HepG2 (cell line): ENCODE data around the gene RHOC. TPM values are rescaled to one million over a fixed set of nuclear protein-coding genes. Genes with fewer than 3 reads are reported as not detected.

Experiments
- ATAC-seq: fragments of 200-7000 bp; cut with Tn5 transposase; 3 replicates; pipeline ENCODE4 v1.9.1; 2020; ENCODE audit warnings: mild to moderate bottlenecking, moderate library complexity
- BruUV-seq: library from RNA; stranded (reverse); fragments of 400-500 nt; replicated peaks from 2 replicates; lab custom pipeline; 2021; lab: Mats Ljungman, UMichigan
- CTCF ChIA-PET: fragments of 300-600 bp; formaldehyde crosslinking; extraction: SDS; loops from one replicate; lab custom pipeline; 2021; ENCODE audit warnings: low total read pairs, inconsistent platforms, low intra/inter-chr PET ratio; lab: Yijun Ruan, JAX
- POLR2A ChIA-PET: fragments of 350-600 bp; sonication (Branson Sonifier 250); formaldehyde crosslinking; loops from one replicate; lab custom pipeline; 2020; ENCODE audit warnings: antibody characterized with exemption, inconsistent platforms; lab: Yijun Ruan, JAX
- DNase-seq: peaks from one replicate; pipeline ENCODE4 v3.0.0-alpha.2; 2015; ENCODE audit warnings: low spot score
- FAIRE-seq: peaks from 3 replicates; lab custom pipeline; 2011; peaks lifted over from hg19 to GRCh38; lab: Jason Lieb, UNC
- H2AFZ ChIP-seq: one replicate; pipeline ENCODE4 v1.6.1; 2011; ENCODE audit warnings: low read length, inconsistent platforms
- H3K27ac ChIP-seq: fragments of 300-600 bp; 3 replicates; pipeline ENCODE4 v1.8.0; 2011; ENCODE audit warnings: mixed run types, mild to moderate bottlenecking, mixed read lengths, low read length, inconsistent platforms; ENCODE audit not compliant: insufficient read depth; ENCODE audit errors: extremely low read length
- H3K27me3 ChIP-seq, 2 experiments: fragments of 200-600 bp in 1 of 2; 2 replicates in 1 of 2; 3 replicates in 1 of 2; pipeline versions ENCODE4 v1.6.0 to v1.8.0; 2011; ENCODE audit warnings: low read length in 2 of 2, mild to moderate bottlenecking in 2 of 2, moderate library complexity in 2 of 2, inconsistent platforms in 1 of 2; ENCODE audit not compliant: insufficient read depth in 2 of 2, control insufficient read depth in 1 of 2
- H3K36me3 ChIP-seq, 2 experiments: fragments of 200-600 bp in 1 of 2; replicated peaks in 1 of 2; 2 replicates in 1 of 2; 3 replicates in 1 of 2; pipeline versions ENCODE4 v1.5.1 to v1.8.0; 2011; ENCODE audit warnings: low read length in 2 of 2, inconsistent platforms in 1 of 2; ENCODE audit not compliant: insufficient read depth in 2 of 2, control insufficient read depth in 1 of 2
- H3K4me1 ChIP-seq: 2 replicates; pipeline ENCODE4 v1.5.1; 2012; ENCODE audit warnings: low read length, inconsistent platforms; ENCODE audit not compliant: insufficient read depth
- H3K4me2 ChIP-seq: 2 replicates; pipeline ENCODE4 v1.6.0; 2011; ENCODE audit warnings: low read depth, low read length, inconsistent platforms
- H3K4me3 ChIP-seq, 3 experiments: fragments of 200-600 bp in 1 of 3; sonication (generic), shearing (Covaris generic) in 1 of 3; replicated peaks in 1 of 3; 2 replicates each; pipeline ENCODE4 v1.5.1; 2011 to 2016; ENCODE audit warnings: low read length in 3 of 3, inconsistent platforms in 2 of 3, low read depth in 2 of 3, mild to moderate bottlenecking in 2 of 3, control low read depth in 1 of 3, mixed read lengths in 1 of 3; ENCODE audit not compliant: insufficient read depth in 1 of 3
- H3K79me2 ChIP-seq: one replicate; pipeline ENCODE4 v1.6.1; 2011; ENCODE audit warnings: low read length, inconsistent platforms; ENCODE audit not compliant: insufficient read depth
- H3K9ac ChIP-seq: 2 replicates; pipeline ENCODE4 v1.6.0; 2011; ENCODE audit warnings: mild to moderate bottlenecking, low read depth, low read length, inconsistent platforms; ENCODE audit not compliant: insufficient read depth
- H3K9me3 ChIP-seq: 2 replicates; pipeline ENCODE4 v1.5.1; 2012; ENCODE audit warnings: mild to moderate bottlenecking, low read length
- H4K20me1 ChIP-seq: 2 replicates; pipeline ENCODE4 v1.6.0; 2011; ENCODE audit warnings: inconsistent platforms, mild to moderate bottlenecking, low read length, moderate library complexity; ENCODE audit not compliant: insufficient read depth
- EEA1 ChIP-seq: sonication (generic); formaldehyde crosslinking; IDR thresholded peaks from 2 replicates; pipeline ENCODE4 v1.5.1; 2020; ENCODE audit warnings: mild to moderate bottlenecking, missing genetic modification reagents, borderline replicate concordance
- GABPB1 ChIP-seq: IDR thresholded peaks from 2 replicates; pipeline ENCODE4 v1.6.1; 2016; ENCODE audit warnings: mild to moderate bottlenecking, missing genetic modification reagents, moderate library complexity, missing compliant biosample characterization
- HMGA1 ChIP-seq: sonication (generic); formaldehyde crosslinking; conservative IDR thresholded peaks from 2 replicates; pipeline ENCODE4 v1.4.0; 2020; ENCODE audit warnings: missing genetic modification reagents
- LCORL ChIP-seq, 2 experiments: fragments of 450-650 bp in 1 of 2; sonication (generic) in 1 of 2; formaldehyde crosslinking in 1 of 2; IDR thresholded peaks; 2 replicates each; pipeline versions ENCODE4 v1.5.0 to v1.6.1; 2017 to 2020; ENCODE audit warnings: antibody characterized with exemption in 1 of 2, missing genetic modification reagents in 1 of 2
- MTA1 ChIP-seq: sonication (generic); formaldehyde crosslinking; IDR thresholded peaks from 2 replicates; pipeline ENCODE4 v1.4.0; 2020; ENCODE audit warnings: missing genetic modification reagents, mild to moderate bottlenecking, borderline replicate concordance
- NFIC ChIP-seq: IDR thresholded peaks from 2 replicates; pipeline ENCODE4 v1.6.1; 2012; ENCODE audit warnings: mild to moderate bottlenecking, low read length, inconsistent platforms
- PRPF4 ChIP-seq: fragments of 200-400 bp; formaldehyde crosslinking; IDR thresholded peaks from 2 replicates; pipeline ENCODE4 v1.6.1; 2016; ENCODE audit warnings: low read length, low read depth; ENCODE audit not compliant: poor library complexity, severe bottlenecking
- RARG ChIP-seq: sonication (generic); formaldehyde crosslinking; IDR thresholded peaks from 2 replicates; pipeline ENCODE4 v1.4.0; 2020; ENCODE audit warnings: low read depth, mild to moderate bottlenecking, missing genetic modification reagents
- RFXAP ChIP-seq: sonication (generic); formaldehyde crosslinking; IDR thresholded peaks from 2 replicates; pipeline ENCODE4 v1.4.0; 2020; ENCODE audit warnings: missing genetic modification reagents, borderline replicate concordance
- TBP ChIP-seq: sonication (generic); formaldehyde crosslinking; IDR thresholded peaks from 2 replicates; pipeline ENCODE4 v1.5.0; 2020; ENCODE audit warnings: missing genetic modification reagents
- WIZ ChIP-seq: sonication (generic); formaldehyde crosslinking; IDR thresholded peaks from 2 replicates; pipeline ENCODE4 v1.5.1; 2020; ENCODE audit warnings: mild to moderate bottlenecking, missing genetic modification reagents
- ZNF124 ChIP-seq: sonication (generic); formaldehyde crosslinking; IDR thresholded peaks from 2 replicates; pipeline ENCODE4 v1.4.0; 2020; ENCODE audit warnings: missing genetic modification reagents
- ZNF34 ChIP-seq: sonication (generic); formaldehyde crosslinking; IDR thresholded peaks from 2 replicates; pipeline ENCODE4 v1.4.0; 2020; ENCODE audit warnings: mild to moderate bottlenecking, missing genetic modification reagents, borderline replicate concordance
- ZNF451 ChIP-seq: sonication (generic); formaldehyde crosslinking; IDR thresholded peaks from 2 replicates; pipeline ENCODE4 v1.5.0; 2020; ENCODE audit warnings: mild to moderate bottlenecking, missing genetic modification reagents
- ZNF562 ChIP-seq: sonication (generic); formaldehyde crosslinking; IDR thresholded peaks from 2 replicates; pipeline ENCODE4 v1.8.0; 2022; ENCODE audit warnings: missing genetic modification reagents, borderline replicate concordance
- ZNF598 ChIP-seq: sonication (generic); formaldehyde crosslinking; IDR thresholded peaks from 2 replicates; pipeline ENCODE4 v1.5.1; 2020; ENCODE audit warnings: mild to moderate bottlenecking, missing genetic modification reagents, borderline replicate concordance
- ZNF644 ChIP-seq: IDR thresholded peaks from 2 replicates; pipeline ENCODE4 v1.6.1; 2016; ENCODE audit warnings: low read depth
- ZNF841 ChIP-seq: sonication (generic); formaldehyde crosslinking; IDR thresholded peaks from 2 replicates; pipeline ENCODE4 v1.8.1; 2023; ENCODE audit warnings: missing genetic modification reagents, borderline replicate concordance
- WGBS: methylation state at CpG from one replicate; pipeline ENCODE4 v1.1.6; 2017; ENCODE audit warnings: low lambda C conversion rate; 5-methylcytosine and 5-hydroxymethylcytosine counted together
- in situ Hi-C: cut with HindIII; loops from 2 replicates; pipeline ENCODE4 v1.10.0; 2017; ENCODE audit warnings: low pct_unique_long_range_greater_than_20kb; ENCODE audit not compliant: extremely low pct_ligation_motif_present
- intact Hi-C: fragments of 100-400 bp; cut with micrococcal nuclease; formaldehyde crosslinking; loops from one replicate; pipeline ENCODE4 v1.10.0; 2022; ENCODE audit not compliant: unreplicated experiment
- polyA plus RNA-seq, 8 experiments: library from polyadenylated mRNA; depleted of rRNA in 3 of 8; stranded (reverse) in 7 of 8; unstranded in 1 of 8; fragments of >200 nt; fragmentation: Illumina TruSeq in 4 of 8; extraction: Trizol in 4 of 8; gene quantifications; 2 replicates each; pipeline versions ENCODE4 v1.2.1 to v1.2.3, GENCODE V29; 2011 to 2016; ENCODE audit warnings: low read depth in 4 of 8, missing spikeins in 1 of 8, mixed read lengths in 1 of 8; ENCODE audit not compliant: insufficient read depth in 1 of 8
- total RNA-seq, 5 experiments: library from RNA; depleted of rRNA; stranded (reverse); fragments of >200 nt; fragmentation: Illumina TruSeq; extraction: Trizol; gene quantifications; 2 replicates each; pipeline ENCODE4 v1.2.3, GENCODE V29; 2016; ENCODE audit warnings: low read depth in 1 of 5
- TF ChIP-seq, protein P1 (sequence below): sonication (generic); formaldehyde crosslinking; IDR thresholded peaks from 2 replicates; pipeline ENCODE4 v1.9.0; 2021; ENCODE audit warnings: missing genetic modification reagents, borderline replicate concordance
- TF ChIP-seq, protein P2 (sequence below): sonication (generic); formaldehyde crosslinking; IDR thresholded peaks from 2 replicates; pipeline ENCODE4 v1.4.0; 2020; ENCODE audit warnings: missing genetic modification reagents

The RHOC gene
- total and polyA plus RNA-seq, 2 of the 13 experiments (the other 11 are each of a cell fraction or from before 2014, with no cell fraction given) = 64.3 to 182 TPM

DNA sequence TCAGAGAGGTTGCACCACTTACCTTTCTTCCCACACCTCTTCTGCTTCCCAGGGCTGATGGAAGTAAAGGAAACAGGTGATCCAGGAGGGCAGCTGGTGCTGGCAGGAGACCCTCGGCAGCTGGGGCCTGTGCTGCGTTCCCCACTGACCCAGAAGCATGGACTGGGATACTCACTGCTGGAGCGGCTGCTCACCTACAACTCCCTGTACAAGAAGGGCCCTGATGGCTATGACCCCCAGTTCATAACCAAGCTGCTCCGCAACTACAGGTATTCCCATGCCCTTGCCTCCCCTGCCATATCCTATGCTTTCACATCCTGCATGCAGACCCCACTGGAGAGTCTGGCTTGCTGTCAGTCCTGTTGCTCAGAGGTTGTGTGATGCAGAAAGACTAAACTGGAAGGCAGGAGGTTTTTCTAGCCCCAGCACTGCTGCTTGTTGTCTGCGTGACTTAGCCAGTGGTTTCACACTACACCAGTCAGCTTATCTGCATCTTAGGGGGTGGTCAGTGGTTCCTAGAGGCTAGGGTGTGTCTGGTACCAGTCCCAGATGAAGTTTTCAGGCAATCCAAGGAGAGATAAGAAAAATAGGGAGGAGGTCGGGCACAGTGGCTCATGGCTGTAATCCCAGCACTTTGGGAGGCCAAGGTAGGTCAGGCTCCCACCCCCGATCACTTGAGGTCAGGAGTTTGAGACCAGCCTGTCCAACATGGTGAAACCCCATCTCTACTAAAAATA lies 10.2 kb downstream of the RHOC start:
- POLR2A ChIA-PET = interaction anchor here (4.7 to 9.2 kb wide), 2 partner anchors 11 to 23 kb away, joined by 40 to 251 read pairs; partner anchors contain the start of genes MOV10 and RHOC

DNA sequence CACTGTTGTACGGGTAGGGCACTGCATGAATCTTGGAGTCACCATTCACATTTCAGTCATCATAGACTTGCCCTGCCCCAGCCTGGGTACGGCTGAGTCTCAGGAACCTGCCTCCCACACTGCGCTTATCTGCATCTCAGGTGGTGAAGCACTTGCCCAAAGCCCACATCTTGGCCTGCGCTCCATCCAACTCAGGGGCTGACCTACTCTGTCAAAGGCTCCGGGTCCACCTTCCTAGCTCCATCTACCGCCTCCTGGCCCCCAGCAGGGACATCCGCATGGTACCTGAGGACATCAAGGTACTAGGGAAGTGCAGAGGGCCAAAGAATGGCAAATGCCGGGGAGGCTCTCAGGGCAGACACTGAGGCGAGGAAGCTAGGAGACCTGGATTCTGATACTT lies 11.7 kb downstream of the RHOC start:
- Histone ChIP-seq H3K79me2 (no peaks in the 10 kb centered on the region), H3K9me3 (no peaks in the 10 kb centered on the region), H3K9ac (no peak overlapping the region), H3K4me3 (no peak overlapping the region), H4K20me1 (no peaks in the 10 kb centered on the region), H3K4me1 (peaks cover 35% of the 10 kb centered on the region), H3K27me3 (no peaks in the 10 kb centered on the region), H3K27ac (no peak overlapping the region), H2AFZ (no peak overlapping the region), H3K4me2 (no peak overlapping the region), H3K36me3 (peaks cover 27 to 71% of the 10 kb centered on the region in 2 experiments)
- ATAC-seq = no peak
- TF ChIP-seq TBP (CRISPR knock-in tag) (no peak), RFXAP (no peak), NFIC (no peak), MTA1 (CRISPR knock-in tag) (no peak), WIZ (CRISPR knock-in tag) (no peak), ZNF598 (CRISPR knock-in tag) (no peak), ZNF841 (no peak), EEA1 (CRISPR knock-in tag) (no peak), ZNF644 (CRISPR knock-in tag) (no peak)
- TF ChIP-seq, protein P1, sequence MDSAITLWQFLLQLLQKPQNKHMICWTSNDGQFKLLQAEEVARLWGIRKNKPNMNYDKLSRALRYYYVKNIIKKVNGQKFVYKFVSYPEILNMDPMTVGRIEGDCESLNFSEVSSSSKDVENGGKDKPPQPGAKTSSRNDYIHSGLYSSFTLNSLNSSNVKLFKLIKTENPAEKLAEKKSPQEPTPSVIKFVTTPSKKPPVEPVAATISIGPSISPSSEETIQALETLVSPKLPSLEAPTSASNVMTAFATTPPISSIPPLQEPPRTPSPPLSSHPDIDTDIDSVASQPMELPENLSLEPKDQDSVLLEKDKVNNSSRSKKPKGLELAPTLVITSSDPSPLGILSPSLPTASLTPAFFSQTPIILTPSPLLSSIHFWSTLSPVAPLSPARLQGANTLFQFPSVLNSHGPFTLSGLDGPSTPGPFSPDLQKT (CRISPR knock-in tag) = no peak
- ChIA-PET CTCF (no interaction called here), POLR2A (interaction anchor here (1.1 to 4.7 kb wide), 3 partner anchors 10 to 16 kb away, joined by 3 to 40 read pairs (median 3); partner anchors contain the start of gene RHOC)
- WGBS = 100% methylated on average over 7 of the region's 9 CpGs
- no TSS peak for BruUV-seq
- DNase-seq = no peak
- in situ Hi-C loops = no loop called here
- no peak for FAIRE-seq
- intact Hi-C loops = no loop called here

More for the DNA sequence above, 10.2 kb downstream of the RHOC start:
- CTCF ChIA-PET = no interaction called here
- Histone ChIP-seq H3K27me3 (no peaks in the 10 kb centered on the region), H3K4me1 (peaks cover 50% of the 10 kb centered on the region), H3K4me2 (no peak overlapping the region), H3K4me3 (no peak overlapping the region), H3K79me2 (no peaks in the 10 kb centered on the region), H3K9me3 (no peaks in the 10 kb centered on the region), H3K36me3 (peaks cover 29 to 69% of the 10 kb centered on the region in 2 experiments), H3K27ac (no peak overlapping the region), H2AFZ (no peak overlapping the region), H4K20me1 (no peaks in the 10 kb centered on the region), H3K9ac (no peak overlapping the region)
- WGBS = 98% methylated on average over 6 of the region's 7 CpGs
- no peak for FAIRE-seq
- no peak for DNase-seq
- in situ Hi-C loops = no loop called here
- intact Hi-C loops = no loop called here
- ATAC-seq = no peak
- no peak for TF ChIP-seq PRPF4
- TF ChIP-seq RARG (CRISPR knock-in tag) = no peak
- TF ChIP-seq, protein P2, sequence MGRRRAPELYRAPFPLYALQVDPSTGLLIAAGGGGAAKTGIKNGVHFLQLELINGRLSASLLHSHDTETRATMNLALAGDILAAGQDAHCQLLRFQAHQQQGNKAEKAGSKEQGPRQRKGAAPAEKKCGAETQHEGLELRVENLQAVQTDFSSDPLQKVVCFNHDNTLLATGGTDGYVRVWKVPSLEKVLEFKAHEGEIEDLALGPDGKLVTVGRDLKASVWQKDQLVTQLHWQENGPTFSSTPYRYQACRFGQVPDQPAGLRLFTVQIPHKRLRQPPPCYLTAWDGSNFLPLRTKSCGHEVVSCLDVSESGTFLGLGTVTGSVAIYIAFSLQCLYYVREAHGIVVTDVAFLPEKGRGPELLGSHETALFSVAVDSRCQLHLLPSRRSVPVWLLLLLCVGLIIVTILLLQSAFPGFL (CRISPR knock-in tag) = no peak
- TF ChIP-seq ZNF451 (CRISPR knock-in tag) = no peak
- no peak for TF ChIP-seq LCORL (IDR thresholded peaks at IDR 0.05)
- TF ChIP-seq LCORL (CRISPR knock-in tag; IDR thresholded peaks at IDR 0.05) = no peak
- TF ChIP-seq HMGA1 (CRISPR knock-in tag) = no peak
- TF ChIP-seq ZNF562 (CRISPR knock-in tag) = no peak
- no peak for TF ChIP-seq ZNF34 (CRISPR knock-in tag)
- no peak for TF ChIP-seq ZNF124 (CRISPR knock-in tag)
- no peak for TF ChIP-seq GABPB1 (CRISPR knock-in tag)
- BruUV-seq = no TSS peak
